K562 (cell line): ENCODE results near the gene CCDC68. TPM values are rescaled to one million over a fixed set of nuclear protein-coding genes. Genes with fewer than 3 reads are reported as not detected.

Experiments used
- ATAC-seq: fragments of 200-7000 bp; cut with Tn5 transposase; 3 replicates; pipeline ENCODE4 v1.9.1; 2020; ENCODE audit warnings: moderate library complexity
- BruUV-seq: library from RNA; stranded (reverse); fragments of 400-500 nt; replicated peaks from 2 replicates; lab custom pipeline; 2021; lab: Mats Ljungman, UMichigan
- CTCF ChIA-PET: fragments of 300-600 bp; formaldehyde crosslinking; extraction: SDS; loops from one replicate; lab custom pipeline; 2021; ENCODE audit warnings: low intra/inter-chr PET ratio; lab: Yijun Ruan, JAX
- POLR2A ChIA-PET: fragments of 300-600, 350-650 bp; sonication (Branson Sonifier 250); formaldehyde crosslinking; extraction: SDS; loops from one replicate; lab custom pipeline; 2021; ENCODE audit warnings: antibody characterized with exemption, inconsistent platforms; lab: Yijun Ruan, JAX
- DNase-seq, 4 experiments: peaks; one replicate each; pipeline versions ENCODE4 v3.0.0 to v3.0.0-alpha.2; 2011 to 2018; ENCODE audit warnings: low spot score in 3 of 4, mixed read lengths in 3 of 4; ENCODE audit errors: extremely low read depth in 1 of 4
- FAIRE-seq: peaks from 2 replicates; lab custom pipeline; 2011; peaks lifted over from hg19 to GRCh38; lab: Jason Lieb, UNC
- H2AFZ ChIP-seq: 2 replicates; pipeline ENCODE4 v1.6.0; 2011; ENCODE audit warnings: low read depth, low read length, control low read depth, inconsistent platforms
- H3K27ac ChIP-seq: fragments of 200-600 bp; 3 replicates; pipeline ENCODE4 v1.8.0; 2011; ENCODE audit warnings: low read depth, mild to moderate bottlenecking, control low read depth, inconsistent platforms, low read length, moderate library complexity, mixed read lengths; ENCODE audit errors: extremely low read depth
- H3K27me3 ChIP-seq, 2 experiments: fragments of 300-600 bp in 1 of 2; 2 replicates in 1 of 2; 3 replicates in 1 of 2; pipeline versions ENCODE4 v1.6.0 to v1.8.0; 2011; ENCODE audit warnings: inconsistent platforms in 2 of 2, low read length in 2 of 2, mild to moderate bottlenecking in 1 of 2, mixed read lengths in 1 of 2, moderate library complexity in 1 of 2; ENCODE audit not compliant: control insufficient read depth in 2 of 2, insufficient read depth in 2 of 2
- H3K36me3 ChIP-seq: fragments of 300-600 bp; 3 replicates; pipeline ENCODE4 v1.8.0; 2011; ENCODE audit warnings: mild to moderate bottlenecking, low read length, inconsistent platforms; ENCODE audit not compliant: control insufficient read depth, insufficient read depth
- H3K4me1 ChIP-seq, 2 experiments: fragments of 200-600 bp in 1 of 2; replicated peaks in 1 of 2; 2 replicates in 1 of 2; 3 replicates in 1 of 2; pipeline versions ENCODE4 v1.5.1 to v1.8.0; 2011; ENCODE audit warnings: inconsistent platforms in 2 of 2, low read length in 2 of 2, mild to moderate bottlenecking in 1 of 2, mixed read lengths in 1 of 2, moderate library complexity in 1 of 2; ENCODE audit not compliant: control insufficient read depth in 2 of 2, insufficient read depth in 2 of 2
- H3K4me2 ChIP-seq: 2 replicates; pipeline ENCODE4 v1.6.1; 2011; ENCODE audit warnings: low read length, control low read depth, inconsistent platforms, mixed read lengths; ENCODE audit not compliant: insufficient read depth
- H3K4me3 ChIP-seq: fragments of 200-600 bp; sonication (generic), shearing (Covaris generic); 2 replicates; pipeline ENCODE4 v1.5.1; 2016; ENCODE audit warnings: control low read depth, inconsistent platforms
- H3K79me2 ChIP-seq: fragments of 200-600 bp; 3 replicates; pipeline ENCODE4 v1.8.0; 2011; ENCODE audit warnings: low read length, inconsistent platforms; ENCODE audit not compliant: control insufficient read depth, insufficient read depth
- H3K9ac ChIP-seq, 2 experiments: 2 replicates each; pipeline versions ENCODE4 v1.6.0 to v1.6.1; 2011; ENCODE audit warnings: low read depth in 2 of 2, low read length in 2 of 2, control low read depth in 1 of 2, inconsistent platforms in 1 of 2, mild to moderate bottlenecking in 1 of 2, mixed read lengths in 1 of 2; ENCODE audit not compliant: insufficient read depth in 1 of 2
- H3K9me1 ChIP-seq: one replicate; pipeline ENCODE4 v1.6.0; 2011; ENCODE audit warnings: inconsistent platforms, mild to moderate bottlenecking, low read length, moderate library complexity; ENCODE audit not compliant: control insufficient read depth, insufficient read depth
- H3K9me3 ChIP-seq: replicated peaks from 2 replicates; pipeline ENCODE4 v1.5.1; 2011; ENCODE audit warnings: low read depth, low read length, inconsistent platforms; ENCODE audit not compliant: control insufficient read depth, insufficient read depth
- H4K20me1 ChIP-seq: replicated peaks from 2 replicates; pipeline ENCODE4 v1.6.1; 2011; ENCODE audit warnings: low read length, inconsistent platforms, mixed read lengths; ENCODE audit not compliant: control insufficient read depth, insufficient read depth
- HINFP ChIP-seq: fragments of 450-650 bp; conservative IDR thresholded peaks from 2 replicates; pipeline ENCODE4 v1.6.1; 2016; ENCODE audit warnings: missing genetic modification characterization, low read depth, mild to moderate bottlenecking, control low read depth, missing compliant biosample characterization
- RBFOX2 ChIP-seq: fragments of 200-400 bp; formaldehyde crosslinking; IDR thresholded peaks from 2 replicates; pipeline ENCODE4 v1.6.1; 2017; ENCODE audit warnings: low read depth, mild to moderate bottlenecking, low read length, moderate library complexity
- WGBS: fragments of 100-300 bp; shearing (Covaris generic); methylation state at CpG from one replicate; pipeline ENCODE4 v1.1.6; 2016; ENCODE audit warnings: low coverage, mixed read lengths; ENCODE audit not compliant: insufficient coverage; ENCODE audit errors: missing lambda C conversion rate; 5-methylcytosine and 5-hydroxymethylcytosine counted together
- in situ Hi-C: fragments of 300-500 bp; cut with MboI; formaldehyde crosslinking; loops from 4 replicates; pipeline ENCODE4 v1.15.0; 2018; ENCODE audit warnings: inconsistent platforms, mixed read lengths
- intact Hi-C: fragments of 100-400 bp; cut with micrococcal nuclease; formaldehyde crosslinking; loops from 2 replicates; pipeline ENCODE4 v1.14.2; 2022
- polyA plus RNA-seq, 8 experiments: library from polyadenylated mRNA; depleted of rRNA in 4 of 8; stranded (reverse) in 5 of 8; unstranded in 3 of 8; fragments of >200 nt; fragmentation: Nextera tagmentation in 2 of 8; fragmentation: Illumina TruSeq in 1 of 8; extraction: Ambion mirVana in 2 of 8; extraction: Trizol in 1 of 8; gene quantifications; 2 replicates each; pipeline versions ENCODE4 v1.2.1 to v1.2.3, GENCODE V29; 2011 to 2014; ENCODE audit warnings: inconsistent platforms in 1 of 8, missing spikeins in 1 of 8
- total RNA-seq, 7 experiments: library from RNA; depleted of rRNA in 6 of 7; stranded (reverse); fragments of >200 nt in 6 of 7; fragmentation: Illumina TruSeq in 2 of 7; extraction: Trizol in 2 of 7; gene quantifications; 2 replicates each; pipeline versions ENCODE4 v1.2.1 to v1.2.3, GENCODE V29; 2011 to 2021; ENCODE audit warnings: low replicate concordance in 1 of 7

Gene CCDC68
- total and polyA plus RNA-seq, 9 of the 15 experiments (the other 6 are each of a cell fraction or from before 2014, with no cell fraction given): 0.28 to 4.5 (median 1.4) TPM

GRCh38 chr18:54859667-54860421 lies 99.4 kb downstream of the CCDC68 start:
- ChIA-PET POLR2A (no interaction called here), CTCF (no interaction called here)
- no peak overlapping the region for H3K9ac ChIP-seq
- H3K4me2 ChIP-seq: no peak overlapping the region
- no peak for FAIRE-seq
- no peaks in the 10 kb centered on the region for H3K9me3 ChIP-seq
- intact Hi-C loops (loop anchor here (10.0 kb wide), 1 partner anchor 85 kb away; no protein-coding TSS in a partner anchor), in situ Hi-C loops (no loop called here)
- H3K4me1 ChIP-seq: no peaks in the 10 kb centered on the region; a peak in 1 of 5 replicates
- WGBS: 16% methylated on average over 9 of the region's 9 CpGs
- ATAC-seq: no peak
- no peaks in the 10 kb centered on the region for H3K9me1 ChIP-seq
- no peaks in the 10 kb centered on the region for H3K27me3 ChIP-seq
- H3K4me3 ChIP-seq: no peak overlapping the region
- no peaks in the 10 kb centered on the region for H4K20me1 ChIP-seq
- TF ChIP-seq RBFOX2: no peak
- no peak for TF ChIP-seq HINFP (tag)
- no TSS peak for BruUV-seq
- DNase-seq: no peak
- no peak overlapping the region; the same call in 1 of the 2 replicates for H2AFZ ChIP-seq
- no peaks in the 10 kb centered on the region for H3K36me3 ChIP-seq
- H3K79me2 ChIP-seq: no peaks in the 10 kb centered on the region
- no peak overlapping the region for H3K27ac ChIP-seq
